HG03354 (cell line): ENCODE results near the gene ABCA1.
"Not testable (repeated sequence)": the region's sequence is repeated elsewhere in the genome, so short reads cannot be mapped to it uniquely, and the experiment has no call there.

Experiments
- ATAC-seq: cut with Tn5 transposase; IDR thresholded peaks from one replicate; pipeline ENCODE4 v1.9.1; 2021; ENCODE audit warnings: mild to moderate bottlenecking; ENCODE audit not compliant: unreplicated experiment, poor library complexity, severe bottlenecking

The ABCA1 gene

GRCh38 chr9:104855258-104855657 is 72.7 kb downstream of the ABCA1 start:
- ATAC-seq: not testable (repeated sequence)

GRCh38 chr9:104854613-104855012 is 73.3 kb downstream of the ABCA1 start:
- no peak for ATAC-seq

GRCh38 chr9:104853683-104854082 is 74.3 kb downstream of the ABCA1 start:
- no peak for ATAC-seq

GRCh38 chr9:104853159-104853558 is 74.8 kb downstream of the ABCA1 start:
- no peak for ATAC-seq

- ATAC-seq: no peak
Measured at GRCh38 chr9:104851546-104851920, 76.4 kb downstream of the ABCA1 start.

GRCh38 chr9:104850786-104851545 is 77.0 kb downstream of the ABCA1 start:
- no peak for ATAC-seq

GRCh38 chr9:104849023-104849422 is 78.9 kb downstream of the ABCA1 start:
- no peak for ATAC-seq

- no peak for ATAC-seq
Measured at GRCh38 chr9:104844710-104845109, 83.2 kb downstream of the ABCA1 start.

- no peak for ATAC-seq
Measured at GRCh38 chr9:104843644-104844240, 84.2 kb downstream of the ABCA1 start.

- no peak for ATAC-seq
Measured at GRCh38 chr9:104842698-104843097, 85.3 kb downstream of the ABCA1 start.

GRCh38 chr9:104841601-104842141 is 86.3 kb downstream of the ABCA1 start:
- no peak for ATAC-seq

- ATAC-seq: no peak
Measured at GRCh38 chr9:104838958-104839357, 89.0 kb downstream of the ABCA1 start.

GRCh38 chr9:104836767-104837166 is 91.2 kb downstream of the ABCA1 start:
- ATAC-seq: no peak

GRCh38 chr9:104836235-104836634 is 91.7 kb downstream of the ABCA1 start:
- peak; percentile 79 for ATAC-seq

GRCh38 chr9:104835161-104835560 is 92.8 kb downstream of the ABCA1 start:
- no peak for ATAC-seq

- ATAC-seq: no peak
Measured at GRCh38 chr9:104833696-104834095, 94.3 kb downstream of the ABCA1 start.

GRCh38 chr9:104831681-104832080 is 96.3 kb downstream of the ABCA1 start:
- no peak for ATAC-seq

GRCh38 chr9:104826911-104827310 is 101.0 kb downstream of the ABCA1 start:
- ATAC-seq: no peak

GRCh38 chr9:104826079-104826775 is 101.7 kb downstream of the ABCA1 start:
- ATAC-seq: no peak

GRCh38 chr9:104820336-104820735 is 107.6 kb downstream of the ABCA1 start:
- no peak for ATAC-seq

- no peak for ATAC-seq
Measured at GRCh38 chr9:104819033-104819432, 108.9 kb downstream of the ABCA1 start.
